GM23248 (cell line): ENCODE measurements around the gene GPX6. TPM values are rescaled to one million over a fixed set of nuclear protein-coding genes. Genes with fewer than 3 reads are reported as not detected.
"Not testable (repeated sequence)": the region's sequence is repeated elsewhere in the genome, so short reads cannot be mapped to it uniquely, and the experiment has no call there.

Source experiments
- DNase-seq: peaks from one replicate; pipeline ENCODE4 v3.0.0-alpha.2; 2015
- H2AFZ ChIP-seq: fragments of 200-600 bp; sonication (generic); 2 replicates; pipeline ENCODE4 v1.6.1; 2016; ENCODE audit warnings: antibody characterized with exemption
- H3F3A ChIP-seq: fragments of 200-600 bp; sonication (generic); 2 replicates; pipeline ENCODE4 v1.6.1; 2016; ENCODE audit warnings: mild to moderate bottlenecking, antibody characterized with exemption, mixed run types; ENCODE audit not compliant: insufficient read depth
- H3K27ac ChIP-seq: fragments of 200-600 bp; sonication (generic); 2 replicates; pipeline ENCODE4 v1.5.1; 2016; ENCODE audit warnings: mild to moderate bottlenecking
- H3K27me3 ChIP-seq: fragments of 200-600 bp; sonication (generic); replicated peaks from 2 replicates; pipeline ENCODE4 v1.6.1; 2016; ENCODE audit warnings: mild to moderate bottlenecking; ENCODE audit not compliant: insufficient read depth
- H3K36me3 ChIP-seq: fragments of 200-600 bp; sonication (generic); 2 replicates; pipeline ENCODE4 v1.6.1; 2016; ENCODE audit warnings: low read depth, mild to moderate bottlenecking
- H3K4me1 ChIP-seq: fragments of 200-600 bp; sonication (generic); 2 replicates; pipeline ENCODE4 v1.6.1; 2016; ENCODE audit warnings: mild to moderate bottlenecking; ENCODE audit not compliant: insufficient read depth
- H3K4me2 ChIP-seq: fragments of 200-600 bp; sonication (generic); one replicate; pipeline ENCODE4 v1.6.1; 2016; ENCODE audit warnings: mild to moderate bottlenecking; ENCODE audit not compliant: unreplicated experiment
- H3K4me3 ChIP-seq: fragments of 200-600 bp; sonication (generic); 2 replicates; pipeline ENCODE4 v1.5.1; 2016; ENCODE audit warnings: mild to moderate bottlenecking
- H3K79me2 ChIP-seq: fragments of 200-600 bp; sonication (generic); 2 replicates; pipeline ENCODE4 v1.6.1; 2016; ENCODE audit warnings: mild to moderate bottlenecking; ENCODE audit not compliant: insufficient read depth
- H3K9ac ChIP-seq: fragments of 200-600 bp; sonication (generic); 2 replicates; pipeline ENCODE4 v1.6.1; 2016; ENCODE audit warnings: mild to moderate bottlenecking
- H3K9me2 ChIP-seq: fragments of 200-600 bp; sonication (generic); 2 replicates; pipeline ENCODE4 v1.6.1; 2016; ENCODE audit warnings: mixed run types, mild to moderate bottlenecking, moderate library complexity; ENCODE audit not compliant: insufficient read depth
- H3K9me3 ChIP-seq: fragments of 200-600 bp; sonication (generic); one replicate; pipeline ENCODE4 v1.6.1; 2017; ENCODE audit warnings: low read depth
- H4K20me1 ChIP-seq: fragments of 200-600 bp; sonication (generic); 2 replicates; pipeline ENCODE4 v1.6.0; 2016; ENCODE audit not compliant: insufficient read depth
- EZH2 ChIP-seq: fragments of 200-600 bp; sonication (generic); IDR thresholded peaks from 2 replicates; pipeline ENCODE4 v1.6.1; 2018; ENCODE audit warnings: antibody characterized with exemption, mild to moderate bottlenecking; ENCODE audit not compliant: insufficient read depth, poor library complexity, severe bottlenecking
- EZH2phosphoT487 ChIP-seq: fragments of 200-600 bp; sonication (generic); IDR thresholded peaks from 2 replicates; pipeline ENCODE4 v1.6.1; 2018; ENCODE audit warnings: antibody characterized with exemption, moderate library complexity, mild to moderate bottlenecking, low read depth; ENCODE audit not compliant: insufficient read depth
- WGBS, 2 experiments: methylation state at CpG; one replicate each; pipeline ENCODE4 v1.1.6; 2015 to 2017; ENCODE audit warnings: low lambda C conversion rate in 2 of 2, low coverage in 1 of 2; ENCODE audit errors: missing lambda C conversion rate in 2 of 2; 5-methylcytosine and 5-hydroxymethylcytosine counted together
- in situ Hi-C: fragments of 300-500 bp; cut with MboI; formaldehyde crosslinking; loops from 2 replicates; pipeline ENCODE4 v1.15.0; 2020
- polyA plus RNA-seq: library from polyadenylated mRNA; unstranded; fragments of >200 nt; fragmentation: Nextera tagmentation; extraction: Ambion mirVana; gene quantifications from 2 replicates; pipeline ENCODE4 v1.2.1, GENCODE V29; 2016
- total RNA-seq: library from RNA; depleted of rRNA; stranded (reverse); fragments of >200 nt; shearing (Covaris generic); gene quantifications from 2 replicates; pipeline ENCODE4 v1.2.3, GENCODE V29; 2014

The GPX6 gene
- total and polyA plus RNA-seq, 2 experiments from 2014 or later, result not detected

DNA sequence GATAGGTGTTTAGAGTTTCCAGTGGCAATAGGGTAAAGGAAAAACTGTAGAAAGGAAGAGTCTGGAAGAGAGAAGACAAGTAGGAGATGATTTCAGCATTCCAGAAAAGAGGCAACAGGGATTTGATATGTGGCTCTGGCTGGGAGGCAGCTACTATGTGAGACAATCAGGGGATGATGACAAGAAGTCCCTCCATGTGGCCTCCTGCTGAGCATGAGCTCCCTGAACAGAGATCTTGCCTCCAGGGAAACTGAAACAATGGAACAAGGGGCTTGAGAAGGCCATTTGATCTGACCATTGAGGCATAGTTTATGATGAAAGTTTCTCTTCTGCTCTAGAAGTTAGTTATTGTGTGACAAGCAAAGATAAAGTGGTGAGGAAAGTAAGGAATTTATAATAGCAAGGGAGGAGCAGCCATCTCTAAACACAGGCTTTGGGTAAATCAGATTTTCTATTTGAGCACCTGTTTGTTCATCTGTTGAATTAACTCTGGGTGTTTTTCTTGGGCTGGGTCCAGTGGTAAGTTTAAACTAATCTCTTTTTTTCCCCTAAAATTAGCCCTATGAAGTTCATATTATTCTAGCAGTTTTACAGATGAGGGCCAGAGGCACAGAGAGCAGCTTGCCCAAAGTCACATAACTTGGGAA, 7.1 kb upstream of the GPX6 start:
- H3K9me2 ChIP-seq, result no peaks in the 10 kb centered on the region
- H3K27ac ChIP-seq, result no peak overlapping the region
- H3K4me2 ChIP-seq, result no peak overlapping the region
- no peaks in the 10 kb centered on the region for H4K20me1 ChIP-seq
- H2AFZ ChIP-seq, result no peak overlapping the region
- no peaks in the 10 kb centered on the region for H3K36me3 ChIP-seq
- H3K9ac ChIP-seq, result no peak overlapping the region
- DNase-seq, result no peak
- no peak for TF ChIP-seq EZH2phosphoT487
- H3K79me2 ChIP-seq, result no peaks in the 10 kb centered on the region
- no peaks in the 10 kb centered on the region; the same call in 1 of the 2 replicates for H3K27me3 ChIP-seq
- H3K4me1 ChIP-seq, result no peaks in the 10 kb centered on the region
- no peak overlapping the region for H3K4me3 ChIP-seq
- in situ Hi-C loops, result no loop called here
- no peaks in the 10 kb centered on the region for H3F3A ChIP-seq
- no peaks in the 10 kb centered on the region for H3K9me3 ChIP-seq

DNA sequence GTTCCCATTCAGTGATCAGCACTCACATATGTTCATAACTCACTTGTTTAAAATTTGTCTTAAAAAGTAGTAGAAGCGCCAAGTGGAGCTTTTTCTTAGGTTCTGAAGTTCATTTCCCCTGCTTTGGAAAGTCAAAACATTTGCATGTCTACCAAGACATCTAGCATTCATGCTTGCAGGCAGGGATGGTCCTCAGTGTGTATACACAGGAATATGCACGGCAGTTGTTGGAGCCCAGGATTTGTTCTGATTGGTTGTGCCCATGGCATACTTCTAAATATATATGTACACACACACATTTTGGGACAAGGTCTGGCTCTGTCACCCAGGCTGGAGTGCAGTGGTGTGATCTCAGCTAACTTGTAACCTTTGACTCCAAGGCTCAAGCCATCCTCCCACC, 2.4 kb upstream of the GPX6 start:
- DNase-seq, result no peak
- Histone ChIP-seq H3K4me1 (no peaks in the 10 kb centered on the region), H3K4me3 (no peak overlapping the region), H3K36me3 (no peaks in the 10 kb centered on the region), H3K4me2 (no peak overlapping the region), H3K9me2 (no peaks in the 10 kb centered on the region), H3K9me3 (no peaks in the 10 kb centered on the region), H3K79me2 (no peaks in the 10 kb centered on the region), H2AFZ (no peak overlapping the region), H4K20me1 (no peaks in the 10 kb centered on the region), H3F3A (no peaks in the 10 kb centered on the region), H3K27ac (no peak overlapping the region), H3K9ac (no peak overlapping the region), H3K27me3 (peaks cover 7% of the 10 kb centered on the region; the same call in 1 of the 2 replicates)
- TF ChIP-seq EZH2phosphoT487, result no peak
- no peak for TF ChIP-seq EZH2
- WGBS, 2 experiments, result 13 to 17% methylated on average over 2 of the region's 2 CpGs
- in situ Hi-C loops, result no loop called here

DNA sequence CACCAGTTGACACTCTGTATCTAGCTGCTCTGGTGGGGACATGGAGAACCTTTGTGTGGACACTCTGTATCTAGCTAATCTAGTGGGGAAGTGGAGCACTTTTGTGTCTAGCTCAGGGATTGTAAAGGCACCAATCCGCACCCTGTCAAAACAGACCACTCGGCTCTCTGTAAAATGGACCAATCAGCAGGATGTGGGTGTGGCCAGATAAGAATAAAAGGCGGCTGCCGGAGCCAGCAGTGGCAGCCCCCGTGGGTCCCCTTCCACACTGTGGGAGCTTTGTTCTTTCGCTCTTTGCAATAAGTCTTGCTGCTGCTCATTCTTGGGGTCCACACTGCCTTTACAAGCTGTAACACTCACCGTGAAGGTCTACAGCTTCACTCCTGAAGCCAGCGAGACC, 3.2 kb downstream of the GPX6 start:
- DNase-seq, H3F3A ChIP-seq, H3K27me3 ChIP-seq, H3K27ac ChIP-seq, H3K4me1 ChIP-seq, H3K4me2 ChIP-seq, H3K9me3 ChIP-seq, H4K20me1 ChIP-seq, H3K36me3 ChIP-seq, H2AFZ ChIP-seq, H3K79me2 ChIP-seq, H3K9ac ChIP-seq, H3K4me3 ChIP-seq, H3K9me2 ChIP-seq, in situ Hi-C loops: not testable (repeated sequence)
- 68 to 69% methylated on average over 8 of the region's 8 CpGs for WGBS, 2 experiments

DNA sequence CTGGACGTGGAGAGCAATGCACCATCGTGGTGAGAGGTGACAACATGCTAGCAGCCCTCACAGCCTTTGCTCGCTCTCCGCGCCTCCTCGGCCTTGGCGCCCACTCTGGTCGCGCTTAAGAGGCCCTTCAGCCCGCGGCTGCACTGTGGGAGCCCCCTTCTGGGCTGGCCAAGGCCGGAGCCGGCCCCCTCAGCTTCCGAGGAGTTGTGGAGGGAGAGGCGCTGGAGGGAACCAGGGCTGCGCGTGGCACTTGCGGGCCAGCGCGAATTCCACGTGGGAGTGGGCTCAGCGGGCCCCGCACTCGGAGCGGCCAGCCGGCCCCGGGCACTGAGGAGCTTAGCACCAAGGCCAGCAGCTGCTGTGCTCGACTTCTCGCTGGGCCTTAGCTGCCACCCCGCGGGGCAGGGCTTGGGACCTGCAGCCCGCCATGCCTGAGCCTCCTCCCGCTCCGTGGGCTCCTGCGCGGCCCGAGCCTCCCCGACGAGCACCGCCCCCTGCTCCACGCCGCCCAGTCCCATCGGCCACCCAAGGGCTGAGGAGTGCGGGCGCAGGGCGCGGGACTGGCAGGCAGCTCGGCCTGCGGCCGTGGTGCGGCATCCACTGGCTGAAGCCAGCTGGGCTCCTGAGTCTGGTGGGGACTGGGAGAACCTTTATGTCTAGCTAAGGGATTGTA, 3.8 kb downstream of the GPX6 start:
- Histone ChIP-seq H3K27me3 (no peaks in the 10 kb centered on the region), H3K4me3 (no peak overlapping the region), H3K4me2 (no peak overlapping the region), H3K4me1 (no peaks in the 10 kb centered on the region), H3K36me3 (no peaks in the 10 kb centered on the region), H3K27ac (no peak overlapping the region), H3K9me3 (no peaks in the 10 kb centered on the region), H3K9me2 (no peaks in the 10 kb centered on the region), H2AFZ (no peak overlapping the region), H4K20me1 (no peaks in the 10 kb centered on the region), H3K79me2 (no peaks in the 10 kb centered on the region), H3K9ac (no peak overlapping the region), H3F3A (no peaks in the 10 kb centered on the region)
- 77 to 80% methylated on average over 23 to 51 of the region's 51 CpGs for WGBS, 2 experiments
- DNase-seq, result no peak
- in situ Hi-C loops, result no loop called here
- TF ChIP-seq EZH2 (no peak), EZH2phosphoT487 (no peak)
